Panc1 (cell line): ENCODE measurements around the gene HERC3.

Experiments
- POLR2AphosphoS5 ChIP-seq: IDR thresholded peaks from 2 replicates; pipeline ENCODE4 v1.6.1; 2012; ENCODE audit warnings: mild to moderate bottlenecking, low read depth, low read length, moderate library complexity
- TF ChIP-seq, protein P1 (sequence below): fragments of 450-650 bp; IDR thresholded peaks from 2 replicates; pipeline ENCODE4 v1.5.1; 2017; ENCODE audit warnings: mild to moderate bottlenecking

DNA sequence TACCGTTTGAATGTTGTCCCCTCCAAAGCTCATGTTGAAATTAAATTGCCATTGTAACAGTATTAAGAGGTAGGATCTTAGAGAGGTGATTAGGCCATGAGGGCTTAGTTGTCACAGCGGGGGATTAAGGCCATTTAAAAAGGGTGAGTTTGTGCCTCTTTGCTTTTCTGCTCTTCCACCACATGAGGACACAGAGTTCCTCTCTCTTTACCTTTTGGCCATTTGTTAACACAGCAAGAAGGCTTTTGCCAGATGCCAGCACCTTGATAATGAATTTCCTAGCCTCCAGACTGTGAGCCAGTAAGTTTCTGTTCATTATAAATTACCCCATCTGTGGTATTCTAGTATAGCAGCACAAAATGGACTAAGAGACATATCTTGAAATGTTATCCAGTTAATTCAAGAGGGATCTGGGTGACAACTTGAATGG lies 7.8 kb upstream of the HERC3 start:
- TF ChIP-seq, protein P1, sequence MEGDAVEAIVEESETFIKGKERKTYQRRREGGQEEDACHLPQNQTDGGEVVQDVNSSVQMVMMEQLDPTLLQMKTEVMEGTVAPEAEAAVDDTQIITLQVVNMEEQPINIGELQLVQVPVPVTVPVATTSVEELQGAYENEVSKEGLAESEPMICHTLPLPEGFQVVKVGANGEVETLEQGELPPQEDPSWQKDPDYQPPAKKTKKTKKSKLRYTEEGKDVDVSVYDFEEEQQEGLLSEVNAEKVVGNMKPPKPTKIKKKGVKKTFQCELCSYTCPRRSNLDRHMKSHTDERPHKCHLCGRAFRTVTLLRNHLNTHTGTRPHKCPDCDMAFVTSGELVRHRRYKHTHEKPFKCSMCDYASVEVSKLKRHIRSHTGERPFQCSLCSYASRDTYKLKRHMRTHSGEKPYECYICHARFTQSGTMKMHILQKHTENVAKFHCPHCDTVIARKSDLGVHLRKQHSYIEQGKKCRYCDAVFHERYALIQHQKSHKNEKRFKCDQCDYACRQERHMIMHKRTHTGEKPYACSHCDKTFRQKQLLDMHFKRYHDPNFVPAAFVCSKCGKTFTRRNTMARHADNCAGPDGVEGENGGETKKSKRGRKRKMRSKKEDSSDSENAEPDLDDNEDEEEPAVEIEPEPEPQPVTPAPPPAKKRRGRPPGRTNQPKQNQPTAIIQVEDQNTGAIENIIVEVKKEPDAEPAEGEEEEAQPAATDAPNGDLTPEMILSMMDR = no peak
- no peak for TF ChIP-seq POLR2AphosphoS5
